ENCODE data around the gene LGALS9C. TPM values are rescaled to one million over a fixed set of nuclear protein-coding genes. Genes with fewer than 3 reads are reported as not detected.
"Not testable (repeated sequence)": the region's sequence is repeated elsewhere in the genome, so short reads cannot be mapped to it uniquely, and the experiment has no call there.

LGALS9C gene
- total and polyA plus RNA-seq, 7 donors, result 0.04 to 1.0 TPM; not detected in 5

DNA sequence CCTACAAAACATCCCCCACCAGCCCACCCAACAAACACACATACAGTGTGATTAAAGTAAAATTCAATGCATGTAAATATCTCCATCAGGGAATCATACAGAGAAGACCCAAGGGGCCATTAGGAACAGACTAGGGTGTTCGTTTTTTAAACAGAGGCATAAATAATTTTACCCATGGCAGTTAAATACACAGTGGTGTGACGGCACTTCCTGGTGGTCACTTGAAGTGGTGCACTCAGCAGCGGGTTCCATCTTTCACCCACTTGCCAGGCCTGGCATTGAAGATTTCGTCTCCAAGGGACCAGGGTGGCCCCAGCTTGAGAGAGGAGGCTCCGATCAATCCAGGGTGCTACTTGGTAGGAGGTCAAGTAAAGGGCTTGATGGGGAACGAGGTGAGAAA, 20.5 kb downstream of the LGALS9C start:
- H3K27me3 ChIP-seq (ENCODE audit: insufficient read depth in 3 of 3, low read length in 2 of 3); intact Hi-C loops (cut with DNase I); DNase-seq; H3K27ac ChIP-seq; H3K36me3 ChIP-seq (ENCODE audit: insufficient read depth in 1 of 2, low read depth in 1 of 2); H3K4me3 ChIP-seq; H3K4me1 ChIP-seq; H3K9me3 ChIP-seq: not testable (repeated sequence)
- TF ChIP-seq, protein P1, sequence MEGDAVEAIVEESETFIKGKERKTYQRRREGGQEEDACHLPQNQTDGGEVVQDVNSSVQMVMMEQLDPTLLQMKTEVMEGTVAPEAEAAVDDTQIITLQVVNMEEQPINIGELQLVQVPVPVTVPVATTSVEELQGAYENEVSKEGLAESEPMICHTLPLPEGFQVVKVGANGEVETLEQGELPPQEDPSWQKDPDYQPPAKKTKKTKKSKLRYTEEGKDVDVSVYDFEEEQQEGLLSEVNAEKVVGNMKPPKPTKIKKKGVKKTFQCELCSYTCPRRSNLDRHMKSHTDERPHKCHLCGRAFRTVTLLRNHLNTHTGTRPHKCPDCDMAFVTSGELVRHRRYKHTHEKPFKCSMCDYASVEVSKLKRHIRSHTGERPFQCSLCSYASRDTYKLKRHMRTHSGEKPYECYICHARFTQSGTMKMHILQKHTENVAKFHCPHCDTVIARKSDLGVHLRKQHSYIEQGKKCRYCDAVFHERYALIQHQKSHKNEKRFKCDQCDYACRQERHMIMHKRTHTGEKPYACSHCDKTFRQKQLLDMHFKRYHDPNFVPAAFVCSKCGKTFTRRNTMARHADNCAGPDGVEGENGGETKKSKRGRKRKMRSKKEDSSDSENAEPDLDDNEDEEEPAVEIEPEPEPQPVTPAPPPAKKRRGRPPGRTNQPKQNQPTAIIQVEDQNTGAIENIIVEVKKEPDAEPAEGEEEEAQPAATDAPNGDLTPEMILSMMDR (IDR thresholded peaks at IDR 0.05), result peak; percentile 21
- WGBS, 3 donors, result 38 to 75% (median 57%) methylated on average over 3 to 6 of the region's 6 CpGs
- peak in 1 of 4 donors; percentile 29 for ATAC-seq

DNA sequence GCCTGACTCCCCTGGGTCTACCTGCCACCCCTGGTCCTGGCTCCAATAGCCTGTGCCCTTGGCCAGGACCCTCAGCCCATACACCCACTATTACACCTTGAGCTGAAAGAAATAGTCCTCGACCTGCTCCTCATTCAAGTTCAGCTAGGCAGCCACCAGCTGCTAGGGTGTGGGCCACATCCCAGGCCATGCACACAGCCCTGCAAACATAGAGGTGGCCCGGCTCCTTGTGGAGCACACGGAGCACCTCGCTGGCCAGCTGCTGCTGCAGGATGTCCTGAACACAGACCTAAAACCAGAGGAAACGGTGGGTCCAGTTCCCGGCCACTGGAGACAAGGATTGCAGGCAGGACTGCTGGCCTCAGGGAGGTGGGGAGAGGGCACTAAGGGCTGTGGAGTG, 22.5 kb downstream of the LGALS9C start:
- H3K9me3 ChIP-seq; DNase-seq; H3K27me3 ChIP-seq (ENCODE audit: insufficient read depth in 3 of 3, low read length in 2 of 3); ATAC-seq; H3K36me3 ChIP-seq (ENCODE audit: insufficient read depth in 1 of 2, low read depth in 1 of 2); H3K27ac ChIP-seq; H3K4me3 ChIP-seq; intact Hi-C loops (cut with DNase I); H3K4me1 ChIP-seq: not testable (repeated sequence)
- 0 to 53% (median 38%) methylated on average over 1 to 2 of the region's 6 CpGs for WGBS, 3 donors

DNA sequence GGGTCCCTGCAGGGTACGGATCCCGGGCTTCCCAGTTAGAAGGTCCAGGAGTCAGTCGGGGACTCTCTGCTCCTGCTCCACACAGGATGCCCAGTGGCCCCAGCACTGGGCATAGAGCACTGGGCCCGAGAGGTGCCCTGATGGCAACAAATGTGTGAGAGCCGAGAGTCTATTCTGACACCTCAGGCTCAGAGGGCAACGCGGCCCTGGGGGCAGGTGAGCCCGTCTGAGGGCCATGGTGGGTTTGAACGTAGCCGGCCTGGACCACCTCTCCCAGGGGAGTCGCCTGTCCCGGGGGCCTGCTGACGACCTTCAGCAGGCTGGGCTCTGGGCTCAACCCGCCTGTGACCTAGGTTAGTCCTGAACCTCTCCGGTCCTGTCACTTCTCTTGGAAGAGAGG, 23.2 kb downstream of the LGALS9C start:
- intact Hi-C loops (cut with DNase I); H3K4me1 ChIP-seq; DNase-seq; ATAC-seq; H3K27me3 ChIP-seq (ENCODE audit: insufficient read depth in 3 of 3, low read length in 2 of 3); H3K27ac ChIP-seq; H3K36me3 ChIP-seq (ENCODE audit: insufficient read depth in 1 of 2, low read depth in 1 of 2); H3K9me3 ChIP-seq; H3K4me3 ChIP-seq: not testable (repeated sequence)
- 68 to 84% (median 82%) methylated on average over 9 to 15 of the region's 15 CpGs for WGBS, 3 donors

DNA sequence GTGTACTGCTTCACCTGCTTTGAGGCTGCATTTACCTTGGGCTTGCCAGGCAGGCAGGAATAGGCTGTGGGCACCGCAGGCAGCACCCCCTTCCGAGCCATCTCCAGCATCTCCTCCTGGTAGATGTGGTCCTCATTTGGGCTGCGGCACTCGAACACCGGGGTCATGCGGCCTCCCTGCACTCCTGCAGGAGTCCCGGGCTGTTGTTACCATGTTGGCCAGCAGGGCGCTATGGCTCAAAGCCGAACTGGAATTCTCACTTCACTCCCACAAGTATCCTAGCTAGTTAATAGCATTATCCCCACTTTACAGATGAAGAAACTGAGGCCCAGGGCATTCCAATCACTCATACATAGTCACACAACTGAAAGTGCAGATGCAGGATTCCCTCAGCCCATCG, 23.7 kb downstream of the LGALS9C start:
- DNase-seq; H3K4me3 ChIP-seq; intact Hi-C loops (cut with DNase I); H3K36me3 ChIP-seq (ENCODE audit: insufficient read depth in 1 of 2, low read depth in 1 of 2); H3K4me1 ChIP-seq; H3K27me3 ChIP-seq (ENCODE audit: insufficient read depth in 3 of 3, low read length in 2 of 3); ATAC-seq; H3K9me3 ChIP-seq; H3K27ac ChIP-seq: not testable (repeated sequence)
- WGBS, 3 donors, result 40 to 60% methylated on average over 2 of the region's 10 CpGs; no CpG with 5 or more reads in 1 of the 3 donors

DNA sequence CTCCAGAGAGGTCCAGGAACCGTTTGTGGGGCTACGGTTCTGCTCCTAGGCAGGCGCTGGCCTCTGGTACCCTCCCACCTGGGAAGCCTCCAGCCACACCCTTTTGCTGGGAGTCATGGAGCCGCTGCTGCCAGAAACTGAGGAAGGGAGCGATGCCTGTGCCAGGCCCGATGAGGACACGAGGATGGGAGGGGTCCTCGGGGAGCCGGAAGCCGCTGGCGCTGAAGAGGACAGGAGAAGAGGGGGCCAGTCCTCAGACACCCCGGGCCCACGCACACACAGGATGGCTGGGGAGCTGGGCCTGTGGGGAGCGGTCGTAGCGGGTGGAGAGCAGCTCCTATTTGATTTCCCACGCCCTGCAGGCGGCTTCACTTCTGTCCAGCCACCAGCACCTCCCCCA, 24.2 kb downstream of the LGALS9C start:
- H3K27me3 ChIP-seq (ENCODE audit: insufficient read depth in 3 of 3, low read length in 2 of 3); intact Hi-C loops (cut with DNase I); H3K36me3 ChIP-seq (ENCODE audit: insufficient read depth in 1 of 2, low read depth in 1 of 2); H3K9me3 ChIP-seq; ATAC-seq; H3K4me1 ChIP-seq; DNase-seq; H3K4me3 ChIP-seq; H3K27ac ChIP-seq: not testable (repeated sequence)
- WGBS, 3 donors, result 66 to 72% (median 66%) methylated on average over 4 to 14 of the region's 18 CpGs

DNA sequence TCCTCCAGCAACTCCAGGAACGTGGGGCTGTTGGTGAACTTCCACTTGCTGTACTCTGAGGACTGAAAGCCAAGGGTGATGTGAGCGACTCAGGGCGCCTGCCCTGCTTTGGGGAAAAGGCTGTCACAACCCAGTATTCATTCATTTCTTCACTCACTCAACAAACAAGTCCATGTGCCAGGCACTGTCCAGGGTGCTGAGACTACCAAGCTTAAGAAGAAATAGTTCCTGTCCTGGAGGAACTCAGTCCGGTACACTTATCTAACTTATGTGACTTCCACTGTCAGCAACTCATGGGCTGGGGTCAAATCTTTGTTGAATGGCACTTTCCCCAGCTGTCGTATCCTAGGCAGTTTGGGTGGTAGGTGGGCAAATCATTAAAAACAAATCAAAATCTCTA, 26.6 kb downstream of the LGALS9C start:
- intact Hi-C loops (cut with DNase I); H3K36me3 ChIP-seq (ENCODE audit: insufficient read depth in 1 of 2, low read depth in 1 of 2); H3K4me3 ChIP-seq; H3K27me3 ChIP-seq (ENCODE audit: insufficient read depth in 3 of 3, low read length in 2 of 3); ATAC-seq; H3K4me1 ChIP-seq; H3K9me3 ChIP-seq; H3K27ac ChIP-seq; DNase-seq: not testable (repeated sequence)
- WGBS, 3 donors, result 33 to 67% (median 47%) methylated on average over 1 of the region's 5 CpGs

DNA sequence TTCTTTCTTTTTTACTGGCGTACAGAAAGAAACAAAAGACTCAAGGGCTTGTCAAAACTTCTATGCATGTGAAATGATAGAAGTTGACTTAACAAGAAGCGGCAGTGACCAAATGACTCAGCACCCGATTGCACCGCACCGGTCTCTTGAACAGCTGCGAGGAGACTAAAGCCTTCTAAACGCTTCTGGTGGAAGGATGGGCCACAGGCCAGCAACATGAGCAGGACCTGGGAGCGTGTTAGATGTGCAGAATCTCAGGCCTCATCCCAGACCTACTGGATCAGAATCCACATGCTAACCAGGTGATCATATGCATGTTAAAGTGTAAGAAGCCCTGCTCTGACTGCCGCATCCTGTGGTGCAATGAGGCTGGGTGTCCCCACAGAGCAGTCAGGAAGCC, 31.1 kb downstream of the LGALS9C start:
- intact Hi-C loops (cut with DNase I); H3K4me1 ChIP-seq; H3K4me3 ChIP-seq; H3K9me3 ChIP-seq; H3K36me3 ChIP-seq (ENCODE audit: insufficient read depth in 1 of 2, low read depth in 1 of 2); H3K27ac ChIP-seq; H3K27me3 ChIP-seq (ENCODE audit: insufficient read depth in 3 of 3, low read length in 2 of 3); DNase-seq: not testable (repeated sequence)
- 48 to 70% (median 54%) methylated on average over 2 to 5 of the region's 9 CpGs for WGBS, 3 donors
- ATAC-seq, result peak in 3 of 4 donors; percentile 85 to 87 (median 85)

DNA sequence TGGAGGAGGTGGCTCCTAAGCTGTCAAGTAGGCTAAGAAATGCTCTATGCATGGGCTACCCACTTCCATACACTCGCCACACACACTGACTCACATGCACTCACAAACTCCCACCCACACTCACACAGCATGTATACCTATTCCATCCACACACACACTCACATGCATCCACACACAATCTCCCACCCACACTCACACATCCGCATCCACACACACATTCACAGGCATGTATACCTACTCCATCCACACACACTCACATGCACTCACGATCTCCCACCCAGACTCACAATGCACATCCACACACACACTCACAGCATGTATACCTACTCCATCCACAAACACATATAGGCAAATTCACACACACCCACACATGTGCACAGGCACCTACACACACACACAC, 32.1 kb downstream of the LGALS9C start:
- H3K4me3 ChIP-seq; H3K27me3 ChIP-seq (ENCODE audit: insufficient read depth in 3 of 3, low read length in 2 of 3); H3K27ac ChIP-seq; intact Hi-C loops (cut with DNase I); H3K9me3 ChIP-seq; H3K4me1 ChIP-seq; DNase-seq; H3K36me3 ChIP-seq (ENCODE audit: insufficient read depth in 1 of 2, low read depth in 1 of 2); ATAC-seq: not testable (repeated sequence)
- WGBS, 3 donors, result 56 to 97% (median 93%) methylated on average over 2 to 3 of the region's 3 CpGs

DNA sequence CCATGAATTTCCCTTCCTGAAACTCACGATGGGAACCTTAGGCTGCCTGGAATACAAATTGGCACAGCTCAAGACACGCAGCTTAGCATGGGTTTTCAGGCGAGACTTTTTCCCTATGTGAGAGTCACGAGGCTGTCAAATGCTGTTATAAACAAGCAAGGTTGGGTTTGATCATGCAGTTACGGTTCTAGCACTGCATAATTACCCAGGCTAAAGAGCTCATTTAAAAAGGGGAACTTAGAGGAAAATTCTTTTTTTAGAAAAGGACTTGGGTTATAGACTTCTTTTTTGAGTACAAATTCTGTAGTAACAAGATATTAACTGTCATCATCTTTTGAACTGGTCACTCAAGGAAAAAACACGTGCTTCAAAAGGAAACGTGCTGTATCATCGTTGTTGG, 44.5 kb downstream of the LGALS9C start:
- 83% methylated on average over 1 of the region's 8 CpGs; no CpG with 5 or more reads in 2 of the 3 donors for whole genome bisulfite sequencing, 3 donors
- DNase-seq; ATAC-seq; H3K9me3 ChIP-seq; intact Hi-C loops (cut with DNase I); H3K36me3 ChIP-seq (ENCODE audit: insufficient read depth in 1 of 2, low read depth in 1 of 2); H3K27me3 ChIP-seq (ENCODE audit: insufficient read depth in 3 of 3, low read length in 2 of 3); H3K27ac ChIP-seq; H3K4me3 ChIP-seq; H3K4me1 ChIP-seq: not testable (repeated sequence)

DNA sequence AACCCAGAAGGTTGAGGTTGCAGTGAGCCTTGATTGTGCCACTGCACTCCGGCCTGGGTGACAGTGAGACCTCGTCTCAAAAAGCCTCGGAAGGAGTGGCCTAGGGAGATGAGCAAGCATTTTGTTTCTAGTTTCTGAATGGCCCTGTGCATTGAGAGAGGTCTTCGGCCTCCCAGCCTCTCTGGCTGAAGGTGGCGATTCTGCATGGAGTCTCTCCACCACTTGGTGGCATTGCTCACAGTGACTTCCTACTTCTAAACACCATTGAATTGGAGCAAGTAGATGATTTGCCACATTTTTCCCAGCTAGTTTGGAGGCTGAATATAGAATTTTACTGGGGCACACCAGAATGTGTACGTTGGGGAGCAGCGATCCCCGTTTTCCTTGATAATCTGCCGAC, 48.4 kb downstream of the LGALS9C start:
- intact Hi-C loops (cut with DNase I); H3K36me3 ChIP-seq (ENCODE audit: insufficient read depth in 1 of 2, low read depth in 1 of 2); H3K4me3 ChIP-seq; H3K27me3 ChIP-seq (ENCODE audit: insufficient read depth in 3 of 3, low read length in 2 of 3); H3K4me1 ChIP-seq; DNase-seq; H3K27ac ChIP-seq; H3K9me3 ChIP-seq; ATAC-seq: not testable (repeated sequence)
- WGBS, 3 donors, result 84 to 95% (median 91%) methylated on average over 6 to 7 of the region's 9 CpGs

DNA sequence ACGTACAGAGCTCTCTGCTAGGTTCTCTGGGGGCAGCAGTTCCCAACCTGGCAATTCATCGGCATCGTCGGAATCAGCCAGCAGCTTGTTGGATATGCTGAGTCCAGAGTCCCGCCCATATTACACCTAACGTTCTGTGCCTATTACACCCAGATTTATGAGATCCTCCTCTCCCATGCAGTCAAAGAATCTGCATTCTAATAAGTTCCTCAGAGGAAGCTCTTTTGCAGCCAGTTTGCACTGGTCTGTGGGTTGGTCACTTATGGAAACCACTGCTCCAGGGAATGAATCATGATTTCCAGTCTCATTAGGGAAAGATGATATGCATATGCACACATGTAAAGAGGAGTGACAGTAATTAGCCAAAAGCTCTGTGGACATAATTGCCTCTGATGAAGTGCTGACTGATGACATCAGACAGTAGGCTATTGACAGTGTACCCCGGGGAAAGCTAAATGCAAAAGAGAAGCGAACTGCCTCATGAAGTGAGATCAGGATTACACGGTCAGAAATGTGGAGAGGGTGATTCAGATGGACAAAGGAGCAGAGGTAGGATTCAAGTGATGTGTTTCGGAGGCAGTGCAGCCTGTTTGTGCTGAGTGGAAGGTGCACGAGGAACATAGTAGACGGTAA, 49.7 kb downstream of the LGALS9C start:
- H3K4me1 ChIP-seq; H3K27me3 ChIP-seq (ENCODE audit: insufficient read depth in 3 of 3, low read length in 2 of 3); DNase-seq; H3K36me3 ChIP-seq (ENCODE audit: insufficient read depth in 1 of 2, low read depth in 1 of 2); H3K4me3 ChIP-seq; H3K9me3 ChIP-seq; H3K27ac ChIP-seq; ATAC-seq; intact Hi-C loops (cut with DNase I): not testable (repeated sequence)
- 68 to 88% (median 83%) methylated on average over 3 to 10 of the region's 12 CpGs for WGBS, 3 donors

All from psoas muscle (tissue), 8 donors.